K562 (cell line): ENCODE data around the gene AMPD3. TPM values are rescaled to one million over a fixed set of nuclear protein-coding genes. Genes with fewer than 3 reads are reported as not detected.

Source experiments
- ATF1 ChIP-seq, 2 experiments: fragments of 450-650 bp in 1 of 2; IDR thresholded peaks; 2 replicates each; pipeline ENCODE4 v1.6.1; 2016; ENCODE audit warnings: missing compliant biosample characterization in 1 of 2, missing genetic modification characterization in 1 of 2
- CBFB ChIP-seq: sonication (generic); formaldehyde crosslinking; IDR thresholded peaks from 2 replicates; pipeline ENCODE4 v1.4.0; 2020; ENCODE audit warnings: mild to moderate bottlenecking, missing genetic modification reagents
- CBX5 ChIP-seq: IDR thresholded peaks from 2 replicates; pipeline ENCODE4 v1.6.1; 2014; ENCODE audit warnings: low read depth, borderline replicate concordance
- DACH1 ChIP-seq: fragments of 450-650 bp; IDR thresholded peaks from 2 replicates; pipeline ENCODE4 v1.6.1; 2018; ENCODE audit not compliant: partially characterized antibody
- GATAD2A ChIP-seq: fragments of 450-650 bp; IDR thresholded peaks from 2 replicates; pipeline ENCODE4 v1.6.1; 2017
- GTF2F1 ChIP-seq: IDR thresholded peaks from 2 replicates; pipeline ENCODE4 v1.6.1; 2011; ENCODE audit warnings: low read depth, low read length, improper control_type of control experiment
- MEIS2 ChIP-seq: fragments of 450-650 bp; IDR thresholded peaks from 2 replicates; pipeline ENCODE4 v1.6.1; 2014; ENCODE audit warnings: mild to moderate bottlenecking; ENCODE audit not compliant: partially characterized antibody
- MYC ChIP-seq, 2 experiments: fragments of 250-450 bp in 1 of 2; sonication (Bioruptor Pico) in 1 of 2; IDR thresholded peaks; 2 replicates each; pipeline versions ENCODE4 v1.5.1 to v1.6.1; 2012 to 2021; ENCODE audit warnings: low read depth in 2 of 2, borderline replicate concordance in 1 of 2, improper control_type of control experiment in 1 of 2, low read length in 1 of 2, mild to moderate bottlenecking in 1 of 2, moderate library complexity in 1 of 2
- NELFE ChIP-seq: IDR thresholded peaks from 2 replicates; pipeline ENCODE4 v1.6.1; 2011; ENCODE audit warnings: mild to moderate bottlenecking; ENCODE audit not compliant: insufficient read depth, insufficient read length
- NFXL1 ChIP-seq: fragments of 450-650 bp; formaldehyde crosslinking; IDR thresholded peaks from 2 replicates; pipeline ENCODE4 v1.4.0; 2021; ENCODE audit warnings: mild to moderate bottlenecking
- POLR2AphosphoS5 ChIP-seq: IDR thresholded peaks from 2 replicates; pipeline ENCODE4 v1.6.1; 2011; ENCODE audit warnings: mild to moderate bottlenecking, low read depth, low read length, moderate library complexity; ENCODE audit not compliant: control insufficient read depth, insufficient read depth
- PTTG1 ChIP-seq: fragments of 450-650 bp; IDR thresholded peaks from 2 replicates; pipeline ENCODE4 v1.6.1; 2016; ENCODE audit warnings: low read depth, mild to moderate bottlenecking, missing genetic modification characterization, missing compliant biosample characterization
- RB1 ChIP-seq: fragments of 450-650 bp; IDR thresholded peaks from 2 replicates; pipeline ENCODE4 v1.6.1; 2017; ENCODE audit warnings: low read depth, mild to moderate bottlenecking
- RBM17 ChIP-seq: fragments of 200-400 bp; formaldehyde crosslinking; IDR thresholded peaks from 2 replicates; pipeline ENCODE4 v1.6.1; 2017; ENCODE audit warnings: low read depth, mild to moderate bottlenecking, low read length, borderline replicate concordance
- SRSF3 ChIP-seq: fragments of 200-400 bp; formaldehyde crosslinking; IDR thresholded peaks from 2 replicates; pipeline ENCODE4 v1.6.1; 2016; ENCODE audit warnings: mild to moderate bottlenecking, low read length, moderate library complexity; ENCODE audit not compliant: insufficient read depth
- ZNF212 ChIP-seq: fragments of 450-650 bp; formaldehyde crosslinking; IDR thresholded peaks from 2 replicates; pipeline ENCODE4 v1.4.0; 2020; ENCODE audit warnings: mild to moderate bottlenecking
- ZNF3 ChIP-seq: fragments of 250-450 bp; sonication (Bioruptor Pico); IDR thresholded peaks from 2 replicates; pipeline ENCODE4 v1.5.0; 2021; ENCODE audit warnings: mild to moderate bottlenecking, moderate library complexity
- polyA plus RNA-seq, 8 experiments: library from polyadenylated mRNA; depleted of rRNA in 4 of 8; stranded (reverse) in 5 of 8; unstranded in 3 of 8; fragments of >200 nt; fragmentation: Nextera tagmentation in 2 of 8; fragmentation: Illumina TruSeq in 1 of 8; extraction: Ambion mirVana in 2 of 8; extraction: Trizol in 1 of 8; gene quantifications; 2 replicates each; pipeline versions ENCODE4 v1.2.1 to v1.2.3, GENCODE V29; 2011 to 2014; ENCODE audit warnings: inconsistent platforms in 1 of 8, missing spikeins in 1 of 8
- total RNA-seq, 7 experiments: library from RNA; depleted of rRNA in 6 of 7; stranded (reverse); fragments of >200 nt in 6 of 7; fragmentation: Illumina TruSeq in 2 of 7; extraction: Trizol in 2 of 7; gene quantifications; 2 replicates each; pipeline versions ENCODE4 v1.2.1 to v1.2.3, GENCODE V29; 2011 to 2021; ENCODE audit warnings: low replicate concordance in 1 of 7
- TF ChIP-seq, protein P1 (sequence below), 2 experiments: fragments of 450-650 bp in 1 of 2; sonication (generic) in 1 of 2; formaldehyde crosslinking in 1 of 2; IDR thresholded peaks in 1 of 2; conservative IDR thresholded peaks in 1 of 2; 2 replicates each; pipeline versions ENCODE4 v1.6.1 to v1.8.1; 2016 to 2023; ENCODE audit warnings: mild to moderate bottlenecking in 2 of 2, moderate library complexity in 2 of 2, inconsistent platforms in 1 of 2, missing genetic modification reagents in 1 of 2
- TF ChIP-seq, protein P2 (sequence below): sonication (generic); formaldehyde crosslinking; IDR thresholded peaks from 2 replicates; pipeline ENCODE4 v1.8.0; 2022; ENCODE audit warnings: missing genetic modification reagents, mild to moderate bottlenecking, borderline replicate concordance
- TF ChIP-seq, protein P3 (sequence below): fragments of 450-650 bp; IDR thresholded peaks from 2 replicates; pipeline ENCODE4 v1.6.1; 2016; ENCODE audit warnings: low read depth

AMPD3 gene
- total and polyA plus RNA-seq, 9 of the 15 experiments (the other 6 are each of a cell fraction or from before 2014, with no cell fraction given): 4.4 to 23.6 (median 11.2) TPM

DNA sequence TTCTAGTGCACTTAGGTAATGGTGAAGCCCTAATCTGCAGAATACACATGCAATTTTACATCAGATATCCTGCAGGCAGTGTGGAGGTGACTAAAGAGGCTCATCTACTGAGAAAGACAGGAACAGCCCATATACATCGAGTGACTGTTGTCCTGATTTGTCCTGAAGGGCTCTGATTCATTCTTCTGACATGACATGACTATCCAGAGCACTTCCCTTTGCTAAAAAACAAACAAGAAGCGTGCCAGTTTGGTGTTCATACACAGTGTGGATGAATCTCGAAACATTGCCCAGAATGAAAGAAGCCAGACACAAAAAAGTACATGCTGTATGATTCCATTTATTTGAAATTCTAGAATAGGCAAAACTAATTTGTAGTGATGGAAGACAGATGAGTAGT, 48.0 kb upstream of the AMPD3 start (continued):
- TF ChIP-seq, protein P1, sequence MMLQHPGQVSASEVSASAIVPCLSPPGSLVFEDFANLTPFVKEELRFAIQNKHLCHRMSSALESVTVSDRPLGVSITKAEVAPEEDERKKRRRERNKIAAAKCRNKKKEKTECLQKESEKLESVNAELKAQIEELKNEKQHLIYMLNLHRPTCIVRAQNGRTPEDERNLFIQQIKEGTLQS (IDR thresholded peaks at IDR 0.05): peak; percentile 70
- TF ChIP-seq, protein P1 (CRISPR knock-in tag; conservative IDR thresholded peaks at IDR 0.05): no peak
- TF ChIP-seq MEIS2 (peak; percentile 64), RB1 (no peak), MYC (IDR thresholded peaks at IDR 0.05; ENCODE audit: low read depth, low read length) (0 out of 2 replicates have a peak, but pooled peaks have one; percentile 41), MYC (CRISPR knock-in tag; IDR thresholded peaks at IDR 0.05; ENCODE audit: borderline replicate concordance, low read depth) (no peak), GATAD2A (no peak), NELFE (no peak), CBX5 (no peak), SRSF3 (no peak), PTTG1 (tag) (no peak), CBFB (CRISPR knock-in tag) (no peak), DACH1 (no peak), ATF1 (CRISPR knock-in tag; IDR thresholded peaks at IDR 0.05) (no peak), ATF1 (tag; IDR thresholded peaks at IDR 0.05) (no peak), GTF2F1 (no peak), ZNF212 (CRISPR knock-in tag) (no peak), ZNF3 (CRISPR knock-in tag) (no peak), RBM17 (no peak), NFXL1 (CRISPR knock-in tag) (no peak), POLR2AphosphoS5 (no peak)
- TF ChIP-seq, protein P2, sequence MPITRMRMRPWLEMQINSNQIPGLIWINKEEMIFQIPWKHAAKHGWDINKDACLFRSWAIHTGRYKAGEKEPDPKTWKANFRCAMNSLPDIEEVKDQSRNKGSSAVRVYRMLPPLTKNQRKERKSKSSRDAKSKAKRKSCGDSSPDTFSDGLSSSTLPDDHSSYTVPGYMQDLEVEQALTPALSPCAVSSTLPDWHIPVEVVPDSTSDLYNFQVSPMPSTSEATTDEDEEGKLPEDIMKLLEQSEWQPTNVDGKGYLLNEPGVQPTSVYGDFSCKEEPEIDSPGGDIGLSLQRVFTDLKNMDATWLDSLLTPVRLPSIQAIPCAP (CRISPR knock-in tag): no peak
- TF ChIP-seq, protein P3, sequence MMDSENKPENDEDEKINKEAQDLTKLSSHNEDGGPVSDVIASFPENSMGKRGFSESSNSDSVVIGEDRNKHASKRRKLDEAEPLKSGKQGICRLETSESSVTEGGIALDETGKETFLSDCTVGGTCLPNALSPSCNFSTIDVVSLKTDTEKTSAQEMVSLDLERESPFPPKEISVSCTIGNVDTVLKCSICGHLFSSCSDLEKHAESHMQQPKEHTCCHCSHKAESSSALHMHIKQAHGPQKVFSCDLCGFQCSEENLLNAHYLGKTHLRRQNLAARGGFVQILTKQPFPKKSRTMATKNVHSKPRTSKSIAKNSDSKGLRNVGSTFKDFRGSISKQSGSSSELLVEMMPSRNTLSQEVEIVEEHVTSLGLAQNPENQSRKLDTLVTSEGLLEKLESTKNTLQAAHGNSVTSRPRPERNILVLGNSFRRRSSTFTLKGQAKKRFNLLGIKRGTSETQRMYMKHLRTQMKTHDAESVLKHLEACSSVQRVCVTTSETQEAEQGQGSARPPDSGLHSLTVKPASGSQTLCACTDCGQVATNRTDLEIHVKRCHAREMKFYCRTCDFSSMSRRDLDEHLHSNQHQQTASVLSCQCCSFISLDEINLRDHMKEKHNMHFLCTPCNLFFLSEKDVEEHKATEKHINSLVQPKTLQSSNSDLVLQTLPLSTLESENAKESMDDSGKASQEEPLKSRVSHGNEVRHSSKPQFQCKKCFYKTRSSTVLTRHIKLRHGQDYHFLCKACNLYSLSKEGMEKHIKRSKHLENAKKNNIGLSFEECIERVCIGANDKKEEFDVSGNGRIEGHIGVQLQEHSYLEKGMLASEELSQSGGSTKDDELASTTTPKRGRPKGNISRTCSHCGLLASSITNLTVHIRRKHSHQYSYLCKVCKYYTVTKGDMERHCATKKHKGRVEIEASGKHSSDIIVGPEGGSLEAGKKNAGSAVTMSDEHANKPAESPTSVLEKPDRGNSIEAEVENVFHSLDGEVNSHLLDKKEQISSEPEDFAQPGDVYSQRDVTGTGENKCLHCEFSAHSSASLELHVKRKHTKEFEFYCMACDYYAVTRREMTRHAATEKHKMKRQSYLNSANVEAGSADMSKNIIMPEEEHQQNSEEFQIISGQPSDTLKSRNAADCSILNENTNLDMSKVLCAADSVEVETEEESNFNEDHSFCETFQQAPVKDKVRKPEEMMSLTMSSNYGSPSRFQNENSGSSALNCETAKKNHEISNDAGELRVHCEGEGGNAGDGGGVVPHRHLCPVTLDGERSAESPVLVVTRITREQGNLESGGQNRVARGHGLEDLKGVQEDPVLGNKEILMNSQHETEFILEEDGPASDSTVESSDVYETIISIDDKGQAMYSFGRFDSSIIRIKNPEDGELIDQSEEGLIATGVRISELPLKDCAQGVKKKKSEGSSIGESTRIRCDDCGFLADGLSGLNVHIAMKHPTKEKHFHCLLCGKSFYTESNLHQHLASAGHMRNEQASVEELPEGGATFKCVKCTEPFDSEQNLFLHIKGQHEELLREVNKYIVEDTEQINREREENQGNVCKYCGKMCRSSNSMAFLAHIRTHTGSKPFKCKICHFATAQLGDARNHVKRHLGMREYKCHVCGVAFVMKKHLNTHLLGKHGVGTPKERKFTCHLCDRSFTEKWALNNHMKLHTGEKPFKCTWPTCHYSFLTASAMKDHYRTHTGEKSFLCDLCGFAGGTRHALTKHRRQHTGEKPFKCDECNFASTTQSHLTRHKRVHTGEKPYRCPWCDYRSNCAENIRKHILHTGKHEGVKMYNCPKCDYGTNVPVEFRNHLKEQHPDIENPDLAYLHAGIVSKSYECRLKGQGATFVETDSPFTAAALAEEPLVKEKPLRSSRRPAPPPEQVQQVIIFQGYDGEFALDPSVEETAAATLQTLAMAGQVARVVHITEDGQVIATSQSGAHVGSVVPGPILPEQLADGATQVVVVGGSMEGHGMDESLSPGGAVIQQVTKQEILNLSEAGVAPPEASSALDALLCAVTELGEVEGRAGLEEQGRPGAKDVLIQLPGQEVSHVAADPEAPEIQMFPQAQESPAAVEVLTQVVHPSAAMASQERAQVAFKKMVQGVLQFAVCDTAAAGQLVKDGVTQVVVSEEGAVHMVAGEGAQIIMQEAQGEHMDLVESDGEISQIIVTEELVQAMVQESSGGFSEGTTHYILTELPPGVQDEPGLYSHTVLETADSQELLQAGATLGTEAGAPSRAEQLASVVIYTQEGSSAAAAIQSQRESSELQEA: no peak
